ENCODE measurements around the gene RAB6B.

DNA sequence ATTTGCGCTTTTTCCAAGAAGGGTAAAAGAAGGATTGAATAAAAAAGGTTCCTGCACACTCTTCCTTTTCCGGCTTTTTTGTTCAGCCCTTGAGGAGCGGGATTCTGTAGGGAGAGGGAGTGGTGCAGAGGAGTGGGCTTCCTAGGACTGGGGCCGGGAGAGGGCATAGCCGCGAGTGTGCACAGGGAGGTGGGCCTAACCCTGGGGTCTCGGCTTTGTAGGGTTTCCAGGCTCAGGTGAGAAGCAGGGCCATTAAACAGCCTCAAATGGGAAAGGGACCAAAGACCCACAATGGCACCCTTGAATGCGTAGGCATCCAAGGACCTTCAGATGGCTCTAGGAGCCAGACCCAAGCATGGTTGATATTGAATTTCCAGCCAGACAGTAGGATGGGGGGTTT, 35.4 kb upstream of the RAB6B start:
- TF ChIP-seq, protein P1, sequence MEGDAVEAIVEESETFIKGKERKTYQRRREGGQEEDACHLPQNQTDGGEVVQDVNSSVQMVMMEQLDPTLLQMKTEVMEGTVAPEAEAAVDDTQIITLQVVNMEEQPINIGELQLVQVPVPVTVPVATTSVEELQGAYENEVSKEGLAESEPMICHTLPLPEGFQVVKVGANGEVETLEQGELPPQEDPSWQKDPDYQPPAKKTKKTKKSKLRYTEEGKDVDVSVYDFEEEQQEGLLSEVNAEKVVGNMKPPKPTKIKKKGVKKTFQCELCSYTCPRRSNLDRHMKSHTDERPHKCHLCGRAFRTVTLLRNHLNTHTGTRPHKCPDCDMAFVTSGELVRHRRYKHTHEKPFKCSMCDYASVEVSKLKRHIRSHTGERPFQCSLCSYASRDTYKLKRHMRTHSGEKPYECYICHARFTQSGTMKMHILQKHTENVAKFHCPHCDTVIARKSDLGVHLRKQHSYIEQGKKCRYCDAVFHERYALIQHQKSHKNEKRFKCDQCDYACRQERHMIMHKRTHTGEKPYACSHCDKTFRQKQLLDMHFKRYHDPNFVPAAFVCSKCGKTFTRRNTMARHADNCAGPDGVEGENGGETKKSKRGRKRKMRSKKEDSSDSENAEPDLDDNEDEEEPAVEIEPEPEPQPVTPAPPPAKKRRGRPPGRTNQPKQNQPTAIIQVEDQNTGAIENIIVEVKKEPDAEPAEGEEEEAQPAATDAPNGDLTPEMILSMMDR (optimal IDR thresholded peaks at IDR 0.05 in 1 of 3, IDR thresholded peaks at IDR 0.05 in 1 of 3, conservative IDR thresholded peaks at IDR 0.05 in 1 of 3; ENCODE audit: extremely low read depth in 1 of 3, insufficient read depth in 2 of 3, low read length in 3 of 3): no peak
- no peak for TF ChIP-seq EZH2 (IDR thresholded peaks at IDR 0.05; ENCODE audit: low read length)
